K562 (cell line): ENCODE measurements around the gene IGF2. TPM values are rescaled to one million over a fixed set of nuclear protein-coding genes. Genes with fewer than 3 reads are reported as not detected.
A peak's percentile ranks its signal among the peaks of the same experiment; 100 is the strongest.

Source experiments
- ATAC-seq: fragments of 200-7000 bp; cut with Tn5 transposase; 3 replicates; pipeline ENCODE4 v1.9.1; 2020; ENCODE audit warnings: moderate library complexity
- Bru-seq: library from RNA; stranded (reverse); fragments of 400-500 nt; gene quantifications from one replicate; lab custom pipeline; 2021; lab: Mats Ljungman, UMichigan
- BruChase-seq, 2 experiments: library from RNA; stranded (reverse); fragments of 400-500 nt; gene quantifications; one replicate each; lab custom pipeline; 2021; lab: Mats Ljungman, UMichigan
- BruUV-seq: library from RNA; stranded (reverse); fragments of 400-500 nt; replicated peaks from 2 replicates; lab custom pipeline; 2021; lab: Mats Ljungman, UMichigan
- CTCF ChIA-PET: fragments of 300-600 bp; formaldehyde crosslinking; extraction: SDS; loops from one replicate; lab custom pipeline; 2021; ENCODE audit warnings: low intra/inter-chr PET ratio; lab: Yijun Ruan, JAX
- POLR2A ChIA-PET: fragments of 300-600, 350-650 bp; sonication (Branson Sonifier 250); formaldehyde crosslinking; extraction: SDS; loops from one replicate; lab custom pipeline; 2021; ENCODE audit warnings: antibody characterized with exemption, inconsistent platforms; lab: Yijun Ruan, JAX
- DNase-seq, 4 experiments: peaks; one replicate each; pipeline versions ENCODE4 v3.0.0 to v3.0.0-alpha.2; 2011 to 2018; ENCODE audit warnings: low spot score in 3 of 4, mixed read lengths in 3 of 4; ENCODE audit errors: extremely low read depth in 1 of 4
- FAIRE-seq: peaks from 2 replicates; lab custom pipeline; 2011; peaks lifted over from hg19 to GRCh38; lab: Jason Lieb, UNC
- H2AFZ ChIP-seq: 2 replicates; pipeline ENCODE4 v1.6.0; 2011; ENCODE audit warnings: low read depth, low read length, control low read depth, inconsistent platforms
- H3K27ac ChIP-seq: fragments of 200-600 bp; 3 replicates; pipeline ENCODE4 v1.8.0; 2011; ENCODE audit warnings: low read depth, mild to moderate bottlenecking, control low read depth, inconsistent platforms, low read length, moderate library complexity, mixed read lengths; ENCODE audit errors: extremely low read depth
- H3K27me3 ChIP-seq, 2 experiments: fragments of 300-600 bp in 1 of 2; 2 replicates in 1 of 2; 3 replicates in 1 of 2; pipeline versions ENCODE4 v1.6.0 to v1.8.0; 2011; ENCODE audit warnings: inconsistent platforms in 2 of 2, low read length in 2 of 2, mild to moderate bottlenecking in 1 of 2, mixed read lengths in 1 of 2, moderate library complexity in 1 of 2; ENCODE audit not compliant: control insufficient read depth in 2 of 2, insufficient read depth in 2 of 2
- H3K36me3 ChIP-seq: fragments of 300-600 bp; 3 replicates; pipeline ENCODE4 v1.8.0; 2011; ENCODE audit warnings: mild to moderate bottlenecking, low read length, inconsistent platforms; ENCODE audit not compliant: control insufficient read depth, insufficient read depth
- H3K4me1 ChIP-seq, 2 experiments: fragments of 200-600 bp in 1 of 2; replicated peaks in 1 of 2; 2 replicates in 1 of 2; 3 replicates in 1 of 2; pipeline versions ENCODE4 v1.5.1 to v1.8.0; 2011; ENCODE audit warnings: inconsistent platforms in 2 of 2, low read length in 2 of 2, mild to moderate bottlenecking in 1 of 2, mixed read lengths in 1 of 2, moderate library complexity in 1 of 2; ENCODE audit not compliant: control insufficient read depth in 2 of 2, insufficient read depth in 2 of 2
- H3K4me2 ChIP-seq: 2 replicates; pipeline ENCODE4 v1.6.1; 2011; ENCODE audit warnings: low read length, control low read depth, inconsistent platforms, mixed read lengths; ENCODE audit not compliant: insufficient read depth
- H3K4me3 ChIP-seq: fragments of 200-600 bp; sonication (generic), shearing (Covaris generic); 2 replicates; pipeline ENCODE4 v1.5.1; 2016; ENCODE audit warnings: control low read depth, inconsistent platforms
- H3K79me2 ChIP-seq: fragments of 200-600 bp; 3 replicates; pipeline ENCODE4 v1.8.0; 2011; ENCODE audit warnings: low read length, inconsistent platforms; ENCODE audit not compliant: control insufficient read depth, insufficient read depth
- H3K9ac ChIP-seq, 2 experiments: 2 replicates each; pipeline versions ENCODE4 v1.6.0 to v1.6.1; 2011; ENCODE audit warnings: low read depth in 2 of 2, low read length in 2 of 2, control low read depth in 1 of 2, inconsistent platforms in 1 of 2, mild to moderate bottlenecking in 1 of 2, mixed read lengths in 1 of 2; ENCODE audit not compliant: insufficient read depth in 1 of 2
- H3K9me1 ChIP-seq: one replicate; pipeline ENCODE4 v1.6.0; 2011; ENCODE audit warnings: inconsistent platforms, mild to moderate bottlenecking, low read length, moderate library complexity; ENCODE audit not compliant: control insufficient read depth, insufficient read depth
- H3K9me3 ChIP-seq: replicated peaks from 2 replicates; pipeline ENCODE4 v1.5.1; 2011; ENCODE audit warnings: low read depth, low read length, inconsistent platforms; ENCODE audit not compliant: control insufficient read depth, insufficient read depth
- H4K20me1 ChIP-seq: replicated peaks from 2 replicates; pipeline ENCODE4 v1.6.1; 2011; ENCODE audit warnings: low read length, inconsistent platforms, mixed read lengths; ENCODE audit not compliant: control insufficient read depth, insufficient read depth
- CBX2 ChIP-seq: fragments of 200-600 bp; sonication (generic); IDR thresholded peaks from one replicate; pipeline ENCODE4 v1.6.1; 2012; ENCODE audit warnings: mild to moderate bottlenecking, low read length, inconsistent platforms; ENCODE audit not compliant: insufficient read depth, poor library complexity, severe bottlenecking
- CREB1 ChIP-seq, 2 experiments: sonication (generic) in 1 of 2; formaldehyde crosslinking in 1 of 2; IDR thresholded peaks; 2 replicates each; pipeline versions ENCODE4 v1.6.1 to v1.8.0; 2012 to 2022; ENCODE audit warnings: inconsistent platforms in 1 of 2, mild to moderate bottlenecking in 1 of 2, missing genetic modification reagents in 1 of 2, moderate library complexity in 1 of 2
- ETV6 ChIP-seq, 3 experiments: fragments of 150-350 bp in 1 of 3; sonication (generic) in 1 of 3; formaldehyde crosslinking in 1 of 3; IDR thresholded peaks; 2 replicates each; pipeline versions ENCODE4 v1.6.1 to v1.8.0; 2014 to 2022; ENCODE audit warnings: borderline replicate concordance in 2 of 3, low read depth in 2 of 3, antibody characterized with exemption in 1 of 3, low read length in 1 of 3, mild to moderate bottlenecking in 1 of 3, missing genetic modification reagents in 1 of 3
- FOXJ2 ChIP-seq: fragments of 200-800 bp; sonication (Bioruptor generic); IDR thresholded peaks from 2 replicates; pipeline ENCODE4 v1.6.1; 2016; ENCODE audit warnings: missing genetic modification characterization, missing compliant biosample characterization
- NCOA4 ChIP-seq: fragments of 450-650 bp; IDR thresholded peaks from 2 replicates; pipeline ENCODE4 v1.6.1; 2018; ENCODE audit warnings: mild to moderate bottlenecking; ENCODE audit not compliant: partially characterized antibody
- RUNX1 ChIP-seq: sonication (generic); IDR thresholded peaks from 2 replicates; pipeline ENCODE4 v1.6.1; 2016; ENCODE audit warnings: antibody characterized with exemption, low read depth
- SMARCA5 ChIP-seq: fragments of 450-650 bp; IDR thresholded peaks from 2 replicates; pipeline ENCODE4 v1.6.1; 2016
- SNRNP70 ChIP-seq: fragments of 200-400 bp; formaldehyde crosslinking; optimal IDR thresholded peaks from 2 replicates; pipeline ENCODE3; 2017; ENCODE audit warnings: low read depth, low read length
- XRCC3 ChIP-seq: fragments of 450-650 bp; IDR thresholded peaks from 2 replicates; pipeline ENCODE4 v1.6.1; 2017; ENCODE audit warnings: mild to moderate bottlenecking, moderate library complexity
- WGBS: fragments of 100-300 bp; shearing (Covaris generic); methylation state at CpG from one replicate; pipeline ENCODE4 v1.1.6; 2016; ENCODE audit warnings: low coverage, mixed read lengths; ENCODE audit not compliant: insufficient coverage; ENCODE audit errors: missing lambda C conversion rate; 5-methylcytosine and 5-hydroxymethylcytosine counted together
- in situ Hi-C: fragments of 300-500 bp; cut with MboI; formaldehyde crosslinking; loops from 4 replicates; pipeline ENCODE4 v1.15.0; 2018; ENCODE audit warnings: inconsistent platforms, mixed read lengths
- intact Hi-C: fragments of 100-400 bp; cut with micrococcal nuclease; formaldehyde crosslinking; loops from 2 replicates; pipeline ENCODE4 v1.14.2; 2022
- long read RNA-seq, 3 experiments: library from polyadenylated mRNA in 2 of 3; library from RNA in 1 of 3; unstranded in 2 of 3; stranded (forward) in 1 of 3; transcript quantifications; one replicate each; pipeline ENCODE4 v2.0.0, GENCODE V29; 2019 to 2022
- polyA minus RNA-seq, 3 experiments: library from RNA; depleted of rRNA, polyadenylated mRNA; stranded (reverse); fragments of >200 nt; gene quantifications; 2 replicates each; pipeline ENCODE4 v1.2.3, GENCODE V29; 2011
- polyA plus RNA-seq, 8 experiments: library from polyadenylated mRNA; depleted of rRNA in 4 of 8; stranded (reverse) in 5 of 8; unstranded in 3 of 8; fragments of >200 nt; fragmentation: Nextera tagmentation in 2 of 8; fragmentation: Illumina TruSeq in 1 of 8; extraction: Ambion mirVana in 2 of 8; extraction: Trizol in 1 of 8; gene quantifications; 2 replicates each; pipeline versions ENCODE4 v1.2.1 to v1.2.3, GENCODE V29; 2011 to 2014; ENCODE audit warnings: inconsistent platforms in 1 of 8, missing spikeins in 1 of 8
- total RNA-seq, 7 experiments: library from RNA; depleted of rRNA in 6 of 7; stranded (reverse); fragments of >200 nt in 6 of 7; fragmentation: Illumina TruSeq in 2 of 7; extraction: Trizol in 2 of 7; gene quantifications; 2 replicates each; pipeline versions ENCODE4 v1.2.1 to v1.2.3, GENCODE V29; 2011 to 2021; ENCODE audit warnings: low replicate concordance in 1 of 7
- TF ChIP-seq, protein P1 (sequence below): IDR thresholded peaks from 2 replicates; pipeline ENCODE4 v1.6.1; 2011; ENCODE audit warnings: borderline replicate concordance, low read depth, mild to moderate bottlenecking, moderate library complexity, low read length; ENCODE audit not compliant: insufficient read depth, poor library complexity, severe bottlenecking
- TF ChIP-seq, protein P2 (sequence below): fragments of 450-650 bp; IDR thresholded peaks from 2 replicates; pipeline ENCODE4 v1.6.1; 2016; ENCODE audit warnings: mild to moderate bottlenecking

IGF2 gene, protein sequence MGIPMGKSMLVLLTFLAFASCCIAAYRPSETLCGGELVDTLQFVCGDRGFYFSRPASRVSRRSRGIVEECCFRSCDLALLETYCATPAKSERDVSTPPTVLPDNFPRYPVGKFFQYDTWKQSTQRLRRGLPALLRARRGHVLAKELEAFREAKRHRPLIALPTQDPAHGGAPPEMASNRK
- not detected in 2 replicates for total RNA-seq (2011; cell fraction: chromatin; rRNA removed; ENCODE audit: low replicate concordance)
- not detected in 2 replicates for total RNA-seq (2011; cell fraction: nucleolus; rRNA removed)
- total RNA-seq (2011; cell fraction: nucleoplasm; rRNA removed), result not detected in 2 replicates
- total RNA-seq (2014; rRNA removed) (not detected in 2 replicates), total RNA-seq (2014; rRNA removed; fragmentation: Illumina TruSeq; extraction: Trizol) (not detected in 2 replicates), total RNA-seq (2015; rRNA removed; fragmentation: Illumina TruSeq; extraction: Trizol) (not detected in 2 replicates), total RNA-seq (2021) (0.16 and 0.67 TPM in 2 replicates), polyA plus RNA-seq (2011; rRNA removed) (not detected in 2 replicates), polyA plus RNA-seq (2014; fragmentation: Illumina TruSeq; extraction: Trizol) (not detected in 2 replicates), polyA plus RNA-seq (2014; fragmentation: Nextera tagmentation; extraction: Ambion mirVana) (not detected), polyA plus RNA-seq (2014; rRNA removed) (0.03 TPM in 1 of 2 replicates, not detected in the other), polyA minus RNA-seq (2011; rRNA and poly(A)+ RNA removed) (0.07 and 0.18 TPM in 2 replicates), Bru-seq, nascent RNA (not detected), BruChase-seq, experiment 1, labeled RNA remaining after a 2-hour chase (not detected), BruChase-seq, experiment 2, labeled RNA remaining after a 6-hour chase (percentile 12 among the genes with signal in this experiment)
- 0.01 TPM in 1 of 2 replicates, not detected in the other for polyA plus RNA-seq (2011; cell fraction: cytosol; rRNA removed)
- polyA plus RNA-seq (2011; cell fraction: nucleus; rRNA removed), result 0.03 TPM in 1 of 2 replicates, not detected in the other
- 0.03 and 0.04 TPM in 2 replicates for polyA plus RNA-seq (2012)
- polyA minus RNA-seq (2011; cell fraction: cytosol; rRNA and poly(A)+ RNA removed), result 5.3 TPM in 1 of 2 replicates, not detected in the other
- polyA minus RNA-seq (2011; cell fraction: nucleus; rRNA and poly(A)+ RNA removed), result not detected in 2 replicates
- long read RNA-seq, experiment 1, result 0 reads
- long read RNA-seq, experiment 2, result 0 reads
- long read RNA-seq, experiment 3, result 0 reads

DNA sequence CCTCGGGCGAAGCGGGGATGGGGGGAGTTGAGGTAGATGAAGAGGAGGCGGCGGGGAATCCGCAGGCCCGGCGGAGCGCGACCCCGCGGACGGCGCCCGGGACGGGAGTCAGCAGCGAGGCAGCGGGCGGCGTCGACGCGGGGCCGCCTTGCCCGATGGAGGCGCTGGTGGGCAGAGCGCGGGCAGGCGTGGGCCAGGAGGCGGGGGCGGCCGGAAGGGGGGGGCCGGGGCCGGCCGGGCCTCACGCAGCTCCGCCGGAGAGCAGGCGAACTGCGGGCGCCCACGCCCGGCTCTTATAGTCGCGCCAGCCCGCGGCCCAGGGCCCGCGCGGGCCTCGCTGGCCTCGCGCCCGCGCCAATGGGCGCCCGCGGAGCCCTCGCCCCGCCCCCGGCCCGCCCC, at the start of gene IGF2:
Gene IGF2 (minus strand): TSS at position 267 of the 399 bp plus-strand sequence. CDS start 3,866 bp downstream, outside the sequence.
- ATAC-seq (no peak), FAIRE-seq (no peak)
- no TSS peak for BruUV-seq
- no peak for TF ChIP-seq CBX2
- TF ChIP-seq SNRNP70, result no peak
- no peak for TF ChIP-seq NCOA4
- no peak for TF ChIP-seq SMARCA5
- TF ChIP-seq ETV6 (IDR thresholded peaks at IDR 0.05; ENCODE audit: borderline replicate concordance in 1 of 2, low read depth in 2 of 2, low read length in 1 of 2), result no peak
- no peak for TF ChIP-seq ETV6 (CRISPR knock-in tag; IDR thresholded peaks at IDR 0.05; ENCODE audit: borderline replicate concordance)
- TF ChIP-seq, protein P1, sequence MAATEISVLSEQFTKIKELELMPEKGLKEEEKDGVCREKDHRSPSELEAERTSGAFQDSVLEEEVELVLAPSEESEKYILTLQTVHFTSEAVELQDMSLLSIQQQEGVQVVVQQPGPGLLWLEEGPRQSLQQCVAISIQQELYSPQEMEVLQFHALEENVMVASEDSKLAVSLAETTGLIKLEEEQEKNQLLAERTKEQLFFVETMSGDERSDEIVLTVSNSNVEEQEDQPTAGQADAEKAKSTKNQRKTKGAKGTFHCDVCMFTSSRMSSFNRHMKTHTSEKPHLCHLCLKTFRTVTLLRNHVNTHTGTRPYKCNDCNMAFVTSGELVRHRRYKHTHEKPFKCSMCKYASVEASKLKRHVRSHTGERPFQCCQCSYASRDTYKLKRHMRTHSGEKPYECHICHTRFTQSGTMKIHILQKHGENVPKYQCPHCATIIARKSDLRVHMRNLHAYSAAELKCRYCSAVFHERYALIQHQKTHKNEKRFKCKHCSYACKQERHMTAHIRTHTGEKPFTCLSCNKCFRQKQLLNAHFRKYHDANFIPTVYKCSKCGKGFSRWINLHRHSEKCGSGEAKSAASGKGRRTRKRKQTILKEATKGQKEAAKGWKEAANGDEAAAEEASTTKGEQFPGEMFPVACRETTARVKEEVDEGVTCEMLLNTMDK, result no peak
- no peak for TF ChIP-seq RUNX1
- TF ChIP-seq CREB1 (IDR thresholded peaks at IDR 0.05), result no peak
- no peak for TF ChIP-seq CREB1 (CRISPR knock-in tag; IDR thresholded peaks at IDR 0.05)
- TF ChIP-seq XRCC3, result no peak
- TF ChIP-seq, protein P2, sequence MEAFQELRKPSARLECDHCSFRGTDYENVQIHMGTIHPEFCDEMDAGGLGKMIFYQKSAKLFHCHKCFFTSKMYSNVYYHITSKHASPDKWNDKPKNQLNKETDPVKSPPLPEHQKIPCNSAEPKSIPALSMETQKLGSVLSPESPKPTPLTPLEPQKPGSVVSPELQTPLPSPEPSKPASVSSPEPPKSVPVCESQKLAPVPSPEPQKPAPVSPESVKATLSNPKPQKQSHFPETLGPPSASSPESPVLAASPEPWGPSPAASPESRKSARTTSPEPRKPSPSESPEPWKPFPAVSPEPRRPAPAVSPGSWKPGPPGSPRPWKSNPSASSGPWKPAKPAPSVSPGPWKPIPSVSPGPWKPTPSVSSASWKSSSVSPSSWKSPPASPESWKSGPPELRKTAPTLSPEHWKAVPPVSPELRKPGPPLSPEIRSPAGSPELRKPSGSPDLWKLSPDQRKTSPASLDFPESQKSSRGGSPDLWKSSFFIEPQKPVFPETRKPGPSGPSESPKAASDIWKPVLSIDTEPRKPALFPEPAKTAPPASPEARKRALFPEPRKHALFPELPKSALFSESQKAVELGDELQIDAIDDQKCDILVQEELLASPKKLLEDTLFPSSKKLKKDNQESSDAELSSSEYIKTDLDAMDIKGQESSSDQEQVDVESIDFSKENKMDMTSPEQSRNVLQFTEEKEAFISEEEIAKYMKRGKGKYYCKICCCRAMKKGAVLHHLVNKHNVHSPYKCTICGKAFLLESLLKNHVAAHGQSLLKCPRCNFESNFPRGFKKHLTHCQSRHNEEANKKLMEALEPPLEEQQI, result no peak
- no peak for TF ChIP-seq FOXJ2 (tag)

More for the DNA sequence above, at the start of gene IGF2:
- peak in 2 of 4 experiments; percentile 56 to 58 for DNase-seq
- Histone ChIP-seq H3K9ac (no peak within 1 kb of the TSS), H3K4me3 (no peak within 1 kb of the TSS), H3K4me2 (no peak within 1 kb of the TSS), H2AFZ (no peak within 1 kb of the TSS), H3K27ac (no peak within 1 kb of the TSS), H3K9me1 (no peaks in the 10 kb centered on the region), H3K9me3 (no peaks in the 10 kb centered on the region), H3K79me2 (no peaks in the 10 kb centered on the region), H3K36me3 (no peaks in the 10 kb centered on the region), H3K27me3 (peaks cover 7 to 45% of the 10 kb centered on the region in 2 experiments; a peak in 3 of 5 replicates), H3K4me1 (peaks cover 0 to 26% of the 10 kb centered on the region in 2 experiments; a peak in 2 of 5 replicates), H4K20me1 (no peaks in the 10 kb centered on the region)
- in situ Hi-C loops, result no loop called here
- ChIA-PET CTCF (no interaction called here), POLR2A (no interaction called here)
- intact Hi-C loops, result no loop called here
- WGBS, result 14% methylated on average over 11 of the region's 62 CpGs
